A673 (cell line): ENCODE results near the gene OR52E2.
"Not testable (repeated sequence)": the region's sequence is repeated elsewhere in the genome, so short reads cannot be mapped to it uniquely, and the experiment has no call there.

Experiments
- EZH2 ChIP-seq: fragments of 200-600 bp; sonication (generic); IDR thresholded peaks from 2 replicates; pipeline ENCODE4 v1.6.1; 2017; ENCODE audit warnings: borderline replicate concordance, low read depth, mild to moderate bottlenecking, mixed read lengths, antibody characterized with exemption, low read length; ENCODE audit not compliant: poor library complexity, severe bottlenecking
- TF ChIP-seq, protein P1 (sequence below): fragments of 300-800, 200-600 bp; sonication (generic); conservative IDR thresholded peaks from 2 replicates; pipeline ENCODE4 v1.5.1; 2017; ENCODE audit warnings: low read depth, mild to moderate bottlenecking, antibody characterized with exemption, low read length, moderate library complexity, mixed read lengths

DNA sequence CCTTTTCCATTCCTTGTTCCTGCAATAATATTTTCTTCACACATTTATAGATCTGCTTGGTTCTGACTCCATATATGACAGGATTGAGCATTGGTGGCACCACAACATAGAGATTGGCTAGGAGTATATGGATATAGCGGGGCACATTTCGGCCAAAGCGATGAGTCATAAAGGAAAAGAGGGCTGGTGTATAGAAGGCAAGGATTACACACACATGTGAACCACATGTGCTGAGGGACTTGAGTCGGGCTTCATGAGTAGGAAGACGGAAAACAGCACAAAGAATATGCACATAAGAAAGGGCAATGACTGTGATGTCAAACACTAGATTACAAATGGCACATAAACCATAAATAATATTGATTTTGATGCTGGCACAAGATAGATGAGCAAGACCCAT lies 748 bp downstream of the OR52E2 start:
- TF ChIP-seq, protein P1, sequence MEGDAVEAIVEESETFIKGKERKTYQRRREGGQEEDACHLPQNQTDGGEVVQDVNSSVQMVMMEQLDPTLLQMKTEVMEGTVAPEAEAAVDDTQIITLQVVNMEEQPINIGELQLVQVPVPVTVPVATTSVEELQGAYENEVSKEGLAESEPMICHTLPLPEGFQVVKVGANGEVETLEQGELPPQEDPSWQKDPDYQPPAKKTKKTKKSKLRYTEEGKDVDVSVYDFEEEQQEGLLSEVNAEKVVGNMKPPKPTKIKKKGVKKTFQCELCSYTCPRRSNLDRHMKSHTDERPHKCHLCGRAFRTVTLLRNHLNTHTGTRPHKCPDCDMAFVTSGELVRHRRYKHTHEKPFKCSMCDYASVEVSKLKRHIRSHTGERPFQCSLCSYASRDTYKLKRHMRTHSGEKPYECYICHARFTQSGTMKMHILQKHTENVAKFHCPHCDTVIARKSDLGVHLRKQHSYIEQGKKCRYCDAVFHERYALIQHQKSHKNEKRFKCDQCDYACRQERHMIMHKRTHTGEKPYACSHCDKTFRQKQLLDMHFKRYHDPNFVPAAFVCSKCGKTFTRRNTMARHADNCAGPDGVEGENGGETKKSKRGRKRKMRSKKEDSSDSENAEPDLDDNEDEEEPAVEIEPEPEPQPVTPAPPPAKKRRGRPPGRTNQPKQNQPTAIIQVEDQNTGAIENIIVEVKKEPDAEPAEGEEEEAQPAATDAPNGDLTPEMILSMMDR: not testable (repeated sequence)
- TF ChIP-seq EZH2: not testable (repeated sequence)
